PFSK-1 (cell line): ENCODE data around the gene CCNG2.

Source experiments
- FOXP2 ChIP-seq: optimal IDR thresholded peaks from 2 replicates; pipeline ENCODE3; 2011; ENCODE audit warnings: borderline replicate concordance, control low read depth, inconsistent platforms; ENCODE audit not compliant: insufficient read depth; ENCODE audit errors: extremely low read length, extremely low read depth
- POLR2AphosphoS5 ChIP-seq: IDR thresholded peaks from 2 replicates; pipeline ENCODE4 v1.6.1; 2012; ENCODE audit warnings: low read depth, mild to moderate bottlenecking, control low read depth, low read length, moderate library complexity
- REST ChIP-seq, 2 experiments: IDR thresholded peaks; 2 replicates each; pipeline versions ENCODE4 v1.6.1 to v1.8.0; 2011 to 2012; ENCODE audit warnings: low read depth in 2 of 2, low read length in 2 of 2, control low read depth in 1 of 2, inconsistent platforms in 1 of 2, mild to moderate bottlenecking in 1 of 2, moderate library complexity in 1 of 2; ENCODE audit not compliant: insufficient read depth in 1 of 2
- SIN3A ChIP-seq: IDR thresholded peaks from 2 replicates; pipeline ENCODE4 v1.6.1; 2012; ENCODE audit warnings: mild to moderate bottlenecking, low read length, moderate library complexity, borderline replicate concordance; ENCODE audit not compliant: insufficient read depth
- TAF1 ChIP-seq: IDR thresholded peaks from 2 replicates; pipeline ENCODE4 v1.6.1; 2012; ENCODE audit warnings: low read length, control low read depth, borderline replicate concordance; ENCODE audit not compliant: insufficient read depth

The CCNG2 gene

GRCh38 chr4:77153006-77153405 lies 4.0 kb upstream of the CCNG2 start:
- no peak for TF ChIP-seq SIN3A
- TF ChIP-seq POLR2AphosphoS5 = no peak
- TF ChIP-seq FOXP2 = no peak
- no peak for TF ChIP-seq TAF1
- no peak for TF ChIP-seq REST (IDR thresholded peaks at IDR 0.05; ENCODE audit: insufficient read depth in 1 of 2, low read depth in 2 of 2, low read length in 2 of 2)

- no peak for TF ChIP-seq POLR2AphosphoS5
- TF ChIP-seq SIN3A = no peak
- no peak for TF ChIP-seq REST (IDR thresholded peaks at IDR 0.05; ENCODE audit: insufficient read depth in 1 of 2, low read depth in 2 of 2, low read length in 2 of 2)
These were observed 2.9 kb upstream of the CCNG2 start for GRCh38 chr4:77154065-77154464.

- no peak for TF ChIP-seq REST (IDR thresholded peaks at IDR 0.05; ENCODE audit: insufficient read depth in 1 of 2, low read depth in 2 of 2, low read length in 2 of 2)
- no peak for TF ChIP-seq POLR2AphosphoS5
- no peak for TF ChIP-seq TAF1
- TF ChIP-seq SIN3A = no peak
- TF ChIP-seq FOXP2 = no peak
These were observed 2.1 kb upstream of the CCNG2 start for GRCh38 chr4:77154761-77155499.

GRCh38 chr4:77155631-77156452 lies 1.2 kb upstream of the CCNG2 start:
- TF ChIP-seq SIN3A (no peak), TAF1 (no peak), REST (IDR thresholded peaks at IDR 0.05; ENCODE audit: insufficient read depth in 1 of 2, low read depth in 2 of 2, low read length in 2 of 2) (no peak), FOXP2 (no peak)
